Iris pigment epithelial cell (primary cell): ENCODE measurements around the gene ORC6.
"Not testable (repeated sequence)": the region's sequence is repeated elsewhere in the genome, so short reads cannot be mapped to it uniquely, and the experiment has no call there.

Source experiments
- DNase-seq: peaks from one replicate; pipeline ENCODE4 v3.0.0-alpha.2; 2011; ENCODE audit warnings: low read depth

The ORC6 gene

GRCh38 chr16:46689365-46690280 lies at the start of gene ORC6:
Gene ORC6 (plus strand): TSS chr16:46689659. CDS start chr16:46689706, 47 bp downstream.
- peak; percentile 95 for DNase-seq

GRCh38 chr16:46648656-46649055 lies 40.8 kb upstream of the ORC6 start:
- no peak for DNase-seq

- no peak for DNase-seq
These were observed 39.7 kb upstream of the ORC6 start for GRCh38 chr16:46649588-46650253.

GRCh38 chr16:46650254-46650623 lies 39.2 kb upstream of the ORC6 start:
- DNase-seq, result no peak

- DNase-seq, result no peak
These were observed 38.2 kb upstream of the ORC6 start for GRCh38 chr16:46651305-46651704.

GRCh38 chr16:46658925-46659324 lies 30.5 kb upstream of the ORC6 start:
- DNase-seq, result peak; percentile 20

- DNase-seq, result no peak
These were observed 27.3 kb upstream of the ORC6 start for GRCh38 chr16:46662123-46662522.

GRCh38 chr16:46673320-46674013 lies 16.0 kb upstream of the ORC6 start:
- DNase-seq, result peak; percentile 76

- DNase-seq, result not testable (repeated sequence)
These were observed 11.5 kb upstream of the ORC6 start for GRCh38 chr16:46677943-46678342.

- DNase-seq, result not testable (repeated sequence)
These were observed 7.6 kb upstream of the ORC6 start for GRCh38 chr16:46681867-46682266.

- no peak for DNase-seq
These were observed 2.5 kb upstream of the ORC6 start for GRCh38 chr16:46686815-46687473.

GRCh38 chr16:46687486-46687885 lies 2.0 kb upstream of the ORC6 start:
- DNase-seq, result no peak

GRCh38 chr16:46688101-46688653 lies 1.3 kb upstream of the ORC6 start:
- peak; percentile 43 for DNase-seq

GRCh38 chr16:46688654-46689364 lies 650 bp upstream of the ORC6 start, which contains the start of gene VPS35:
Gene VPS35 (minus strand): TSS chr16:46689178. CDS start chr16:46689133, 45 bp downstream.
- peak; percentile 99 for DNase-seq

- DNase-seq, result peak; percentile 46
These were observed 1.1 kb downstream of the ORC6 start for GRCh38 chr16:46690281-46691178.

GRCh38 chr16:46691726-46692125 lies 2.3 kb downstream of the ORC6 start:
- DNase-seq, result peak; percentile 28

GRCh38 chr16:46693598-46693997 lies 4.1 kb downstream of the ORC6 start:
- no peak for DNase-seq

- DNase-seq, result no peak
These were observed 6.5 kb downstream of the ORC6 start for GRCh38 chr16:46695937-46696336.

GRCh38 chr16:46696957-46697356 lies 7.5 kb downstream of the ORC6 start:
- DNase-seq, result no peak

GRCh38 chr16:46700048-46700447 lies 10.6 kb downstream of the ORC6 start:
- DNase-seq, result no peak
